Activated CD4-positive, CD25-positive, alpha-beta regulatory T cell treated with anti-CD3 and anti-CD28 coated beads, Interleukin-2, amount 50 U/mL, for 24 hours (primary cell): ENCODE measurements around the gene MMRN1.

Experiments
- ATAC-seq, 2 donors: fragments of 150-1000 bp; cut with Tn5 transposase; one replicate each; pipeline ENCODE4 v1.10.0; 2021; ENCODE audit warnings: mild to moderate bottlenecking in 1 of 2, moderate library complexity in 1 of 2

Gene MMRN1

GRCh38 chr4:89914609-89915550 is 20.2 kb downstream of the MMRN1 start:
- no peak for ATAC-seq

DNA sequence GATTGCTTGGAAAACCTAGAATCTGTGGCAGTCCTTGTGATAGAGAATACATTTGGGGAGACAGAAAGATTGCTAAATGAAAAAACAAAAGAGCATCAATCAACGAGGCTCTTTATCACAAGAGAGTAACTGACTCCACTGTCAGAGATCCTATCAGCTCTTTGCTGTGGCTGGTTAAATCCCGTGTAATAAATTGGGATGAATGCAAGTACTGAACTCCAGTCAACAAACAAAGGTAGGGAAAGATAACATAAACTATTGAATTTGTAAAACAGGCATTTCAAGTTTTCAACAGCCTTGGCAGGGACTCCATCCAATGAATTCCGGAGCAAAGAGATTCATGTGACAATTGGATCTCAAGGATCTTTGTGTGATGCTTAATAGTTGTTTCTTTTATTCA is 21.3 kb downstream of the MMRN1 start:
- ATAC-seq, result no peak

- no peak for ATAC-seq
These were observed 28.3 kb downstream of the MMRN1 start for GRCh38 chr4:89922848-89923416.

DNA sequence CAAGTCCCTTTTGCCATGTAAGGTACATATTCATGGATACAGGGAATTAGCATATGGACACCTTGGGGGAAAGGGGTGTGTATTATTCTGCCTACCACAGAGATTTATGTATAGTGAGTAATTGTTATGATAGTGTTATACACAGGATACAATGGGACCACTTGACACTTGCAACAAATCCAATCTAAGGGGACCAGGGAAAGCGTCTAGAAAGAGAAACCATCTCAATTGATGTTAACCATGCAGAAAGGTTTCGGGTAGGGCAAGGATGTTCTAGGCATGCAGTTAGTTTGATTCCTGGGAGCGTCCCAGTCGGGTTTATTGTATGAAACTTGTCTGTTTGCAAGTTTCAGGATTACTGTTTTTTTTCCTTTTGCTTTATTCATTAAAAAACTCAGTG is 34.2 kb downstream of the MMRN1 start:
- ATAC-seq, result no peak

GRCh38 chr4:89929425-89930159 is 34.9 kb downstream of the MMRN1 start:
- ATAC-seq, result peak; percentile 77 to 78

DNA sequence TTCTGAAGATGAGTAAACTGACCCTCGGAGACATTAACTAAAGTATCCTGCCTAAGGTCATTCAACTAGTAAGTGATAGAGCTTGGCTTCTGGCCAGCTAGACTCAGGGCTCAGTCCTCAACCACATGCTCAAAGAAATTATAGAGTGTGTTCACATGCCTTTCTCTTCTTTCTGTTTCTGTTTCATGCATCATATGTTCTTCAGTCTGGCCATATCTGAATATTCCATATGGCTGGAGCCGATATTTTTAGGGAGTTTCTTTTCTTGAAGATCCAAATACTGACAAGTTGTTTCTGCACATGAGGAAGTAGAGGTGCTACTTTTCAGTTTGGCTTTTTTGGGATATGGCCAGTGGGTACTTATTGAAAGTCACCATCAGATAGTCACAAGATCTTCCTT is 44.9 kb downstream of the MMRN1 start:
- no peak for ATAC-seq

- no peak for ATAC-seq
These were observed 45.3 kb downstream of the MMRN1 start for GRCh38 chr4:89939994-89940393.

DNA sequence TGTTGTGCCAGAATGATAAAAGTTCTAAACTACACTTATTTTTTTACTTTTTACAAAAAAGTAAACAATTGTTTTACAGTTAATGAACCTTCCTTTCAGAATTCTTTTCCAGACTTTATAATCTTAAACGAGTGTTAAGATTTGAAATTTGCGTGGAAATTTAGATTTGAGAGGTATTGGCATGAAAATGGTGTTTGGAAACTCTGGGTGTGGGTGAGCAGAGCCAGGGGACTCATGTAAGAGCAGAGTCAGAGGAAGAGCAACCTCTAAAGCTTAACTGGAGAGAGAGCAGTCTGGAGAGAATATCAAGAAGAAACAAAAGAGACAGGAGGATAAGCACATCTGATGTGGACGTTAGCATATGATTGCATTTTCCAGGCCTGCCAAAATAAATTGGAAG is 48.2 kb downstream of the MMRN1 start:
- ATAC-seq, result no peak

DNA sequence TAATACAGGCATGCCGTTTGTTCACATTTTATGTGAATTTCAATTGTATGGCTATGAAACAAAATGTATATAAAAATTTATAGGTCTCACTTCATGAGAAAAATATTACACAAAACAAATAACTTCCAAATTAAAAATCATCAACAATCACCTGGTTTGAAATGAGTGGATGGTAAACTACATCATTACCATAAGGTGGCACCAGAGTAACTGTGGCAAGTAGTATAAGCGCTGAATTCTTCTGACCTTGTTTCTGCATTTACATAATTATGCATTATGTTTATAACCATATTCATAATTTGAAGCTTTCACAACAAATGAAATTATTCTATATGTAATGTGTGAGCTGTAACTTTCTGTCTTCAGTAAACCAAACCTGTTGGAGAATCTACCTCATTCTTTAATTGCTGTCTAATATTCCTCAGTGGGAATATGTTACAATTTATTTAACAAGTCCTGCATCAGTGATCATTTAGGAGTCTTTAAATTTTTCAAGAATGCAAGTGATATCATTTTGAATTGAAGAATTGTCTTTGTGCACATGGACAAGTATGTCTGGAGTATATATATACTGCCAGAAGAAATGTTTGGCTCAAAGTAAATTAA is 55.2 kb downstream of the MMRN1 start:
- ATAC-seq, result no peak

GRCh38 chr4:89952458-89952857 is 57.8 kb downstream of the MMRN1 start:
- no peak for ATAC-seq

GRCh38 chr4:89954906-89955695 is 60.4 kb downstream of the MMRN1 start:
- no peak for ATAC-seq

DNA sequence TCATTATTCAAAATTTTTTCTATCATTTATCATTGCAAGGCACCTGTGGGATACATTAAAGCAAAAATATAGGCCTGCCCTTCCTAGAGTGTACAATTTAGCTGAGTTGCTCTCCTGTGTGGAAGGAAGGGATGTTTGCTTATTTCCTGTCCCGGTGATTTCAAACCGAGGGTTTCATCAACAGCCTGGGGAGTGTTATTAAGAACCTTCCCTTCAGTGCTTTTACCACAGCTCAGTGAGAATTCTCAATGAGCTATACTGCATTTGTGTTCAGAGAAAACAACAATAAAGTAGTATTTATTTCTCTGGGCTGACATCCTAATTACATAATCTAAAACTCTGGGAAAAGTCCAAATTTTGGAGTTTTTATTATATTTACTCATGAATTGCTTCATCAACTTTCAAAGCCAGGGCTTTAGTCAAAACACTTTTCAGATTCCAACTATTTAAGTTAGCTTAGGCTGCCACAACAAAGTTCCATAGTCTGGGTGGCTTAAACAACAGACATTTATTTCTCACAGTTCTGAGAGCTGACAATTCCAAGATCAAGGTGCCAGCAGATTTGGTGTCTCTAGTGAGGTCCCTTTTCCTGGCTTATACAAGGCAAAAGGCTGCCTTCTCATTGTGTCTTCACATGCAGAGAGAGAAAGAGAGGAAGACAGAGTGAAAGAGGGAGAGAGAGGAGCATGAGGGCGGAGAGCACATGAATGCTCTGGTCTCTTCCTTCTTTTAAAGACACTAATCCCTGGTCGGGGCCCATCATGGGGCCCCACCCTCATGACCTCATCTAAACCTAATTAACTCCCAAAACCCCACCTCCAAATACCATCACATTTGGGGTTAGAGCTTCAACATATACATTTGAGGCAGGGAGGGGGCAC is 62.6 kb downstream of the MMRN1 start:
- no peak for ATAC-seq

- no peak for ATAC-seq
These were observed 87.2 kb downstream of the MMRN1 start for GRCh38 chr4:89981789-89982334.

- no peak for ATAC-seq
These were observed 93.6 kb downstream of the MMRN1 start for GRCh38 chr4:89988268-89988667.

DNA sequence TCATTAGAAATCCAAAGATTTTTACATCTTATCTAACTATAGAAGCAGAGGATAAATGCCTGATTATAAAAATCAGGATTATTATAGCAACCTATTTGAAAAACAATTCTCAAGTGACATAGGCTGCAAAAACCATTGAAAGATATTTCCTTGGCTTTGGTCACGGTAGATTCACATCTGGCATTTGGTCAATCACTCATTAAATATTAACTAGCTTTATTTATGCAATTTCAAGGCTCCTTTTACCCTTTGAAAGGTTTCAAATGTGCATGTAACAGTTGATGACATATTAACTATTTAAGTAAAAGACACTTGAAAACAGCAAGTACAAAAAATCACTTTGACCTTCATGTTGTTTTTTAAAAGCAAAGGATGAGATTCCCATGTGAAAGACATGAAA is 98.1 kb downstream of the MMRN1 start:
- ATAC-seq, result no peak

DNA sequence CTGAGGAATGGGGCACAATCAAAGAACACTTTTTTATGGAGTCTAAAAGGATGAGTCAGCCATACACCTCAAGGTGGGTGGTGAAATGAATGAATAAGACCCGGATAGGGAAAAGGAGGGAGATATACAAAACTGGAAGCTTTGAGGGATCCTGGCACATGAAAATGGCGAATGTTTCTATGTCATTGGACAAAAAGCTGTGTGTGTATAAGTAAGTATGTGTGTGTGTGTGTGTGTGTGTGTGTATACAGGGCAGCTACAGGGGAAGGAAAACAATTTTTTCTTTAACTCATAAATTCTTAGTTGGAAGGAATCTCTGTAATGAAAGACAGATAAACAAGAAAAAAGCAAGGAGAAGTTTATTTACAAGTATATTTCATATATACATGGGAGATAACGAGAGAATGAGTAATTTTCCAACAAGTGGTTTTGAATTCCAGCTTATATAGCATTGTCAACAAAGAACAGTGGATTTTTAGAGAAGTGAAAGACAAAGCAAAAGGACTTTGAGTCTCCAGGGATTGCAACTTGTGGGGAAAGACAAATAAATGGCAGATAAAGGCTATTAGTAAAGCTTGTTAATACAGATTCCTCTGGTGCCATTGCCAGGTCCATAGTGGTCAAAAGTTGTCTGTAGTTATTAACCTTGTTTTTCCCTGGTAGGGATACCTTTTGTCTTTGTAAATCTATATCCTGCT is 99.7 kb downstream of the MMRN1 start:
- no peak for ATAC-seq

GRCh38 chr4:89995006-89995405 is 100.4 kb downstream of the MMRN1 start:
- no peak for ATAC-seq

GRCh38 chr4:89995814-89996213 is 101.2 kb downstream of the MMRN1 start:
- ATAC-seq, result no peak

- no peak for ATAC-seq
These were observed 102.6 kb downstream of the MMRN1 start for GRCh38 chr4:89997171-89997704.

- no peak for ATAC-seq
These were observed 103.9 kb downstream of the MMRN1 start for GRCh38 chr4:89998469-89999011.
